Muscle layer of colon (tissue), 2 donors: ENCODE measurements around the gene KCNQ1.

Experiments
- H3K27ac ChIP-seq: one replicate; pipeline ENCODE4 v1.7.0; 2013; ENCODE audit warnings: low read depth, mild to moderate bottlenecking, low read length, moderate library complexity
- H3K27me3 ChIP-seq, 2 donors: one replicate each; pipeline ENCODE4 v1.7.0; 2013; ENCODE audit warnings: low read length in 2 of 2, mild to moderate bottlenecking in 2 of 2; ENCODE audit not compliant: insufficient read depth in 2 of 2, control insufficient read depth in 1 of 2
- H3K36me3 ChIP-seq: one replicate; pipeline ENCODE4 v1.7.0; 2013; ENCODE audit warnings: mild to moderate bottlenecking, low read length; ENCODE audit not compliant: insufficient read depth
- H3K4me1 ChIP-seq: one replicate; pipeline ENCODE4 v1.7.0; 2013; ENCODE audit warnings: mild to moderate bottlenecking, low read length; ENCODE audit not compliant: insufficient read depth
- H3K4me3 ChIP-seq, 2 donors: one replicate each; pipeline ENCODE4 v1.7.0; 2013; ENCODE audit warnings: low read length in 2 of 2, low read depth in 1 of 2, mild to moderate bottlenecking in 1 of 2, moderate library complexity in 1 of 2
- H3K9ac ChIP-seq: one replicate; pipeline ENCODE4 v1.7.0; 2013; ENCODE audit warnings: low read length
- H3K9me3 ChIP-seq: one replicate; pipeline ENCODE4 v1.7.0; 2013; ENCODE audit warnings: mild to moderate bottlenecking, low read length
- donor health status: abdominal sarcoma.
- donor health status: Adenocarcinoma of cecum.

The KCNQ1 gene

GRCh38 chr11:2771758-2772466 is 327.1 kb downstream of the KCNQ1 start:
- no peak overlapping the region for H3K4me3 ChIP-seq
- H3K27me3 ChIP-seq, result no peaks in the 10 kb centered on the region
- H3K27ac ChIP-seq, result no peak overlapping the region
- H3K4me1 ChIP-seq, result no peaks in the 10 kb centered on the region
- no peak overlapping the region for H3K9ac ChIP-seq
- no peaks in the 10 kb centered on the region for H3K36me3 ChIP-seq
- H3K9me3 ChIP-seq, result no peaks in the 10 kb centered on the region

DNA sequence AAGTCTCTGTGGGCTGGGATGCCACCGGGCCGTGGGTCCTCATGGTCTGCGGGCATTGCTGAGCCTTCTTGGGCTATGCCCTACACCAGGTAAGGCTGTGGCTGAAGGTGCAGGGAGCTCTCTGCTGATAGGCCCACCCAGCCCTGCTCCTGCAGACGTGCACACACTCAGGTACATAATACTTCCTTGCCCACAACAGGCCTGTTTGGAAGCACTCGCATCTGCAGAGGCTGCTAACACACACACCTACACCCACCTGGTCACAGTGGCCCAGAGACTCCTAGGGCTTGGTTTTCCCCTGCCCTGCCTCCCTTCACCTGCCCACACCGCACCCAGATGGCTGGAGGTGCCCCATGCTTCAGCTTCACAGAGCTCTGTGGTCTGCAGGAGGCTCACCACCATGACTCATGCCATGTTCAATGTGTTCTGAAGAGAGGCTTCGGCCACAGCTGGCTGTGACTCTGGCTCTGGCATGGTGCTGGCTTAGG is 327.8 kb downstream of the KCNQ1 start:
- Histone ChIP-seq H3K36me3 (no peaks in the 10 kb centered on the region), H3K4me1 (no peaks in the 10 kb centered on the region), H3K9ac (no peak overlapping the region), H3K27ac (no peak overlapping the region), H3K27me3 (no peaks in the 10 kb centered on the region), H3K4me3 (no peak overlapping the region), H3K9me3 (no peaks in the 10 kb centered on the region)

GRCh38 chr11:2774173-2775082 is 329.6 kb downstream of the KCNQ1 start:
- H3K27me3 ChIP-seq, result no peaks in the 10 kb centered on the region
- H3K4me3 ChIP-seq, result no peak overlapping the region
- H3K36me3 ChIP-seq, result no peaks in the 10 kb centered on the region
- H3K4me1 ChIP-seq, result peaks cover 18% of the 10 kb centered on the region
- H3K9ac ChIP-seq, result no peak overlapping the region
- H3K9me3 ChIP-seq, result no peaks in the 10 kb centered on the region
- no peak overlapping the region for H3K27ac ChIP-seq

GRCh38 chr11:2775083-2775625 is 330.3 kb downstream of the KCNQ1 start:
- Histone ChIP-seq H3K9me3 (no peaks in the 10 kb centered on the region), H3K27ac (no peak overlapping the region), H3K4me1 (peaks cover 25% of the 10 kb centered on the region), H3K4me3 (no peak overlapping the region), H3K27me3 (no peaks in the 10 kb centered on the region), H3K36me3 (no peaks in the 10 kb centered on the region), H3K9ac (no peak overlapping the region)

GRCh38 chr11:2775626-2776350 is 331.0 kb downstream of the KCNQ1 start:
- Histone ChIP-seq H3K4me1 (peaks cover 28% of the 10 kb centered on the region), H3K9me3 (no peaks in the 10 kb centered on the region), H3K36me3 (no peaks in the 10 kb centered on the region), H3K4me3 (no peak overlapping the region), H3K27ac (no peak overlapping the region), H3K9ac (no peak overlapping the region), H3K27me3 (no peaks in the 10 kb centered on the region)

- H3K27me3 ChIP-seq, result no peaks in the 10 kb centered on the region
- no peak overlapping the region for H3K4me3 ChIP-seq
- no peaks in the 10 kb centered on the region for H3K9me3 ChIP-seq
- H3K36me3 ChIP-seq, result no peaks in the 10 kb centered on the region
- H3K4me1 ChIP-seq, result peaks cover 33% of the 10 kb centered on the region
- H3K9ac ChIP-seq, result no peak overlapping the region
- no peak overlapping the region for H3K27ac ChIP-seq
These were observed 331.7 kb downstream of the KCNQ1 start for GRCh38 chr11:2776351-2777061.

DNA sequence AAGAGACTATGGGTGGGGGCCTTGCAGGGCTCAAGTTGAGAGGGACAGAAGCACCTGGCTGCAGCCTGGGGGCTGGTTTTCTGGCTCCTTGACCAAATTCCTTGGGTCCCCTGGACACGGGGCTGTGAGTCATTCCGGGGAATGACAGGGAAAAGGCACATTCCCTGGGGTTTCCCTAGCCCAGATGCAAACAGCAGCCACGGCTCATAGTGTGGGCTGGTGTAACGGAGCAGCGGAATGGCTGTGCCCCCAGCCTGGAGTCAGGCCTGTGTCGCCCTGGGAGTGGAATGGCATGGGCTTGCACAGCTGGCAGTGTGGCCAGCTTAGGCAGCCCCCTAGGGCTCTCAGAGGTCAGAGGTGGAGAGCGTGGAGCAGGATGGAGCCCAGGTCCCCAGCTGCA is 332.6 kb downstream of the KCNQ1 start:
- no peak overlapping the region for H3K27ac ChIP-seq
- H3K9ac ChIP-seq, result no peak overlapping the region
- H3K4me1 ChIP-seq, result peaks cover 33% of the 10 kb centered on the region

DNA sequence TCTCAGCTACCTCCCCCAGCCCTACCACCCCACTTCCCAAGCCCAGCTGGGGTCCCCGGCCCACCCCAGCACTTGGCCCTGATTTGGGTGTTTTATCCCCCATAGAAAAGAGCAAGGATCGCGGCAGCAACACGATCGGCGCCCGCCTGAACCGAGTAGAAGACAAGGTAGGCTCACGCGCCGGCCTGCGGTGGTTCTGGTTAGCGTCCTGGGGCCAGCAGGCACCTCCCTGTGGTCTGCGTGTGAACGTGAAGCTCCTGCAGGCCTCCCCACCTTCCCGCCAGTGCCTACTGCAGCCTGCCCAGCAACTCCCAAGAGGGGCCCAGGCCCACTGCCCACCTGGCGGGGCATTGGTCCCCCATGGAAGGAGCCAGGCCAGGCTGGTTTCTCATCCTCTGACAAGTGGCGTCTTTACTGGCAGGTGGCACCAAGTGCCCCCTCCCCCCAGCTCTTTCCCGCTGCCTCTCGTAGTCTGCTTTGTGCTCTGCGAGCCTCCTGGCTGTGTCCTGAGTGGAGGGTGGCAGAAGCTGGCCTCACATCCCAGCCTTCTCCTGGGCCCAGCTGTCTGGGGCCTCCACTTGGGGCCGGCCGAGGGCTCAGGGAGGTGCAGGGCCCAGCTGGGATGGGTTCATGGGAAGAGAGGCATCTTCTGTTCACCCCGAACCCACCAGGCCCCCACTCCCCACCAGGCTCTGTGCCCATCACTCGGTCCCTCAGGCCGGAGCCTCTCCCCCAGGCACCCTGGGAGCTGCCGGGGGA is 333.2 kb downstream of the KCNQ1 start:
- Histone ChIP-seq H3K36me3 (no peaks in the 10 kb centered on the region), H3K27ac (peak overlapping the region; percentile 74), H3K9ac (no peak overlapping the region), H3K4me3 (peak overlapping the region in 1 of 2 donors; percentile 23), H3K4me1 (peaks cover 33% of the 10 kb centered on the region), H3K27me3 (no peaks in the 10 kb centered on the region), H3K9me3 (no peaks in the 10 kb centered on the region)

More for the DNA sequence above, 332.6 kb downstream of the KCNQ1 start:
- no peaks in the 10 kb centered on the region for H3K36me3 ChIP-seq
- no peak overlapping the region for H3K4me3 ChIP-seq
- H3K27me3 ChIP-seq, result no peaks in the 10 kb centered on the region
- H3K9me3 ChIP-seq, result no peaks in the 10 kb centered on the region

- H3K9me3 ChIP-seq, result no peaks in the 10 kb centered on the region
- H3K9ac ChIP-seq, result no peak overlapping the region
These were observed 334.1 kb downstream of the KCNQ1 start for GRCh38 chr11:2778630-2779498.

More at GRCh38 chr11:2778630-2779498, 334.1 kb downstream of the KCNQ1 start:
- Histone ChIP-seq H3K27ac (peak overlapping the region; percentile 74), H3K27me3 (no peaks in the 10 kb centered on the region), H3K4me1 (peaks cover 33% of the 10 kb centered on the region), H3K4me3 (peak overlapping the region in 1 of 2 donors; percentile 23), H3K36me3 (no peaks in the 10 kb centered on the region)
